BLaER1 treated with 17β-estradiol and CSF1 and Interleukin-3, amounts not matched to agents 10 nM and 100 nM (cell line): ENCODE measurements around the gene FAM210B.

Experiments used
- H3K27ac ChIP-seq, 11 experiments: shearing (Covaris generic); formaldehyde crosslinking; 2 replicates each; pipeline ENCODE4 v1.8.1; 2022
- H3K27me3 ChIP-seq, 11 experiments: shearing (Covaris generic); formaldehyde crosslinking; 2 replicates each; pipeline ENCODE4 v1.8.1; 2022
- H3K36me3 ChIP-seq, 11 experiments: shearing (Covaris generic); formaldehyde crosslinking; 2 replicates each; pipeline ENCODE4 v1.8.1; 2022
- H3K4me1 ChIP-seq, 10 experiments: shearing (Covaris generic); formaldehyde crosslinking; 2 replicates each; pipeline ENCODE4 v1.8.1; 2022
- H3K4me2 ChIP-seq, 11 experiments: shearing (Covaris generic); formaldehyde crosslinking; 2 replicates each; pipeline ENCODE4 v1.8.1; 2022
- H3K4me3 ChIP-seq, 10 experiments: shearing (Covaris generic); formaldehyde crosslinking; 2 replicates each; pipeline ENCODE4 v1.8.1; 2022
- H3K9ac ChIP-seq, 11 experiments: shearing (Covaris generic); formaldehyde crosslinking; 2 replicates each; pipeline ENCODE4 v1.8.1; 2022
- H3K9me3 ChIP-seq, 11 experiments: shearing (Covaris generic); formaldehyde crosslinking; replicated peaks in 1 of 11; 2 replicates each; pipeline ENCODE4 v1.8.1; 2022
- H4K20me1 ChIP-seq, 11 experiments: shearing (Covaris generic); formaldehyde crosslinking; 2 replicates each; pipeline ENCODE4 v1.8.1; 2022
- Cebpa-rat ChIP-seq, 11 experiments: shearing (Covaris generic); IDR thresholded peaks; 2 replicates each; pipeline ENCODE4 v1.8.1; 2022

The FAM210B gene

DNA sequence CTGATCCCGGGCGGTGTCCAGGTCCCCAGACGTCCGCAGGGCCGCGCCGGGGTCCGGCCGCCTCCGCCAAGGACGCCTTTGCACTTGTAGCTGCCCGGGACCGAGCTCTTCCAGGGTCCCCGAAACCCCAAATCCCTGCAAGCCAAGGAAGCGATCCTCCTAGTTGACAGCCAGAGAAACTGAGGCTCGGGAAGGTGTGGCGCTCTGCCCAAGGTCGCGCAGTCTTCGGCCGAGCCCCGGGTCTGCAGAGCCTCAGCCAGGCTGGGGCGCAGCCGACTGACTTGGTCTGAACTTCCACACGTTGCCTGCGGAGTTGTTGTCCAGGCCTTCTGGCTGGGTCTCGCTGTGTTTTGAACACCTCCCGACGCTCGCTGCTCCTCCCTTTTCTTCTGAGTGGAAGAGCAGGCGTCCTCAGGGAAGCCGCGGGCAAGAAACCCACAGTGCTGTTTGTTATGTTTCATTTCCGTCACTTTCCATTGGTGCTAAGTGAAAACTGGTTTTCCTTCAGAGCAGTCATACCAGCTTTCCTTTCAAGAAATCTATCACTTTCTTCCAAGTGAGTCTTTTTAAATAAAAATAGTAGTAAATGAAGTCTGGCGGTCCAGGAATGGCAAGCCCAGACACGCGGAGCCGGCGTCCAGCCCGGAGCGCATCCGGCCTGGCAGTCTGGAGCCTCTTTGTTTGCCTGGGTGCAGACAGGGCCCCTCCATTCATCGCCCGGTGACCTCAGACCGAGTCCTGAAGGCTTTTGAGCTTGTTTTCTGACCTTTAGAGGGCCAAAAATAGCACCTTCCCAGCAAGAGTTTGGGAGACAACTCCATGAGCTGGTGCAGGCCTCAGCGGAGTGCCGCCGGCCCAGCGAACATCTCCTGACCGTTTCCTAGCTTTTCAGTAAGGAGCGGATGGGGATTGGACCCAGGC, 698 bp downstream of the FAM210B start:
- Histone ChIP-seq H3K36me3 (no peaks in the 10 kb centered on the region), H3K9me3 (no peaks in the 10 kb centered on the region), H3K9ac (peak overlapping the region; percentile 74 to 88 (median 82)), H3K4me1 (peaks cover 8 to 22% (median 16%) of the 10 kb centered on the region in 10 experiments), H3K27ac (peak overlapping the region; percentile 35 to 78 (median 66); a peak in 19 of 22 replicates), H4K20me1 (peaks cover 0 to 4% (median 0%) of the 10 kb centered on the region in 11 experiments; a peak in 2 of 22 replicates), H3K27me3 (no peaks in the 10 kb centered on the region), H3K4me3 (peak overlapping the region; percentile 71 to 89 (median 82)), H3K4me2 (peak overlapping the region; percentile 91 to 99 (median 98))
- TF ChIP-seq Cebpa-rat (IDR thresholded peaks at IDR 0.05), result no peak

- no peaks in the 10 kb centered on the region for H3K27me3 ChIP-seq
- peaks cover 0 to 4% (median 0%) of the 10 kb centered on the region in 11 experiments; a peak in 2 of 22 replicates for H4K20me1 ChIP-seq
- H3K4me1 ChIP-seq, result peaks cover 8 to 22% (median 16%) of the 10 kb centered on the region in 10 experiments
- peak overlapping the region in 3 of 10 experiments; percentile 80 to 83 (median 81); a peak in 3 of 20 replicates for H3K4me3 ChIP-seq
- no peak for TF ChIP-seq Cebpa-rat (IDR thresholded peaks at IDR 0.05)
- H3K4me2 ChIP-seq, result peak overlapping the region; percentile 91 to 99 (median 98); a peak in 20 of 22 replicates
- H3K27ac ChIP-seq, result no peak overlapping the region
- peaks cover 0 to 6% (median 2%) of the 10 kb centered on the region in 11 experiments; a peak in 5 of 22 replicates for H3K36me3 ChIP-seq
- H3K9ac ChIP-seq, result peak overlapping the region in 3 of 11 experiments; percentile 74 to 88 (median 82); a peak in 2 of 22 replicates
- H3K9me3 ChIP-seq, result no peaks in the 10 kb centered on the region
These were observed 1.5 kb downstream of the FAM210B start for GRCh38 chr20:56360133-56360907.

DNA sequence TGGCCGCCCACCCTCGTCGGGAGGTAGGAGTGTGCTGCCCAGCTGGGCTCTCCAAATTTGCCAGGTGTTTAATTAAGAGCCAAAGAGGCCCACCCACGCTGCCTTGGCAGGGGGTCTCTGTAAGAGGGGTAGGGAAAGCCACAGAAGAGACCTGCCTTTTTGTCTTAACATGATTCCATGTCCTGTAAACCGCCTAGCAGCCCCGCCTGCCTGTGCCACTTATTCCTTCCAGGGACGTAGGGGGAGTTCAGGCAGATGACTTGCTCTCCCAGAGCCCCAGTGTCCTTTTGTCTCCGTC, 2.1 kb downstream of the FAM210B start:
- no peak overlapping the region for H3K4me2 ChIP-seq
- no peaks in the 10 kb centered on the region for H3K27me3 ChIP-seq
- no peak overlapping the region for H3K4me3 ChIP-seq
- peaks cover 0 to 4% (median 0%) of the 10 kb centered on the region in 11 experiments; a peak in 2 of 22 replicates for H4K20me1 ChIP-seq
- H3K9me3 ChIP-seq, result no peaks in the 10 kb centered on the region
- peaks cover 8 to 21% (median 15%) of the 10 kb centered on the region in 10 experiments for H3K4me1 ChIP-seq
- H3K9ac ChIP-seq, result 0 out of 22 replicates have a peak overlapping the region, but pooled peaks of 1 of the 11 experiments have one; percentile 13
- H3K27ac ChIP-seq, result no peak overlapping the region
- peaks cover 0 to 11% (median 5%) of the 10 kb centered on the region in 11 experiments; a peak in 6 of 22 replicates for H3K36me3 ChIP-seq
- TF ChIP-seq Cebpa-rat (IDR thresholded peaks at IDR 0.05), result no peak

DNA sequence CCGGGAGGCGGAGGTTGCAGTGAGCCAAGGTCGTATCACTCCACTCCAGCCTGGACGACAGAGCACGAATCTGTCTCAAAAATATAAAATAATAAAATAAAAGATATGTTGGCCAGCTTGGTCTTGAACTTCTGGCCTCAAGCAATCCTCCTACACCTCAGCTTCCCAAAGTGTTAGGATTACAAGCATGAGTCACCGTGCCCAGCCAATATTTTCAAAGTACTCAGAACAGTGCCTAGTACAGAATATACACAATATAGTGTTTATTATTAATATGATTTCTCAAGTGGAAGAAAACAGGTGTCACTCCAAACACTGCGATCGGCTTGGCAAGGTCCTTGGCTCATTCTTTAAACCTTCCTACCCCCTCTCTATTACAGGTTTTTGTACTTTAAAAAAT, 3.1 kb downstream of the FAM210B start:
- Histone ChIP-seq H3K27ac (no peak overlapping the region), H3K4me3 (no peak overlapping the region), H3K27me3 (no peaks in the 10 kb centered on the region), H3K4me2 (no peak overlapping the region), H3K9ac (no peak overlapping the region), H3K36me3 (peaks cover 0 to 20% (median 10%) of the 10 kb centered on the region in 11 experiments; a peak in 10 of 22 replicates), H3K4me1 (peaks cover 8 to 18% (median 15%) of the 10 kb centered on the region in 10 experiments), H3K9me3 (no peaks in the 10 kb centered on the region), H4K20me1 (peaks cover 0 to 4% (median 0%) of the 10 kb centered on the region in 11 experiments; a peak in 2 of 22 replicates)
- TF ChIP-seq Cebpa-rat (IDR thresholded peaks at IDR 0.05), result no peak

GRCh38 chr20:56362833-56363413, 4.1 kb downstream of the FAM210B start:
- H3K4me1 ChIP-seq, result peaks cover 8 to 18% (median 15%) of the 10 kb centered on the region in 10 experiments
- no peak for TF ChIP-seq Cebpa-rat (IDR thresholded peaks at IDR 0.05)
- no peaks in the 10 kb centered on the region for H3K27me3 ChIP-seq
- H4K20me1 ChIP-seq, result peaks cover 0 to 4% (median 0%) of the 10 kb centered on the region in 11 experiments; a peak in 3 of 22 replicates
- no peak overlapping the region for H3K4me3 ChIP-seq
- H3K36me3 ChIP-seq, result peaks cover 0 to 29% (median 15%) of the 10 kb centered on the region in 11 experiments; a peak in 12 of 22 replicates
- H3K9me3 ChIP-seq, result no peaks in the 10 kb centered on the region
- H3K9ac ChIP-seq, result no peak overlapping the region
- peak overlapping the region in 5 of 11 experiments; percentile 10 to 22 (median 16); a peak in 4 of 22 replicates for H3K4me2 ChIP-seq
- no peak overlapping the region for H3K27ac ChIP-seq

GRCh38 chr20:56363491-56363890, 4.7 kb downstream of the FAM210B start:
- H3K36me3 ChIP-seq, result peaks cover 0 to 35% (median 21%) of the 10 kb centered on the region in 11 experiments; a peak in 15 of 22 replicates
- no peaks in the 10 kb centered on the region for H3K9me3 ChIP-seq
- no peak for TF ChIP-seq Cebpa-rat (IDR thresholded peaks at IDR 0.05)
- H3K4me3 ChIP-seq, result no peak overlapping the region
- no peak overlapping the region for H3K4me2 ChIP-seq
- no peaks in the 10 kb centered on the region for H3K27me3 ChIP-seq
- H4K20me1 ChIP-seq, result peaks cover 0 to 4% (median 0%) of the 10 kb centered on the region in 11 experiments; a peak in 3 of 22 replicates
- H3K9ac ChIP-seq, result no peak overlapping the region
- peaks cover 8 to 18% (median 15%) of the 10 kb centered on the region in 10 experiments for H3K4me1 ChIP-seq
- H3K27ac ChIP-seq, result no peak overlapping the region

DNA sequence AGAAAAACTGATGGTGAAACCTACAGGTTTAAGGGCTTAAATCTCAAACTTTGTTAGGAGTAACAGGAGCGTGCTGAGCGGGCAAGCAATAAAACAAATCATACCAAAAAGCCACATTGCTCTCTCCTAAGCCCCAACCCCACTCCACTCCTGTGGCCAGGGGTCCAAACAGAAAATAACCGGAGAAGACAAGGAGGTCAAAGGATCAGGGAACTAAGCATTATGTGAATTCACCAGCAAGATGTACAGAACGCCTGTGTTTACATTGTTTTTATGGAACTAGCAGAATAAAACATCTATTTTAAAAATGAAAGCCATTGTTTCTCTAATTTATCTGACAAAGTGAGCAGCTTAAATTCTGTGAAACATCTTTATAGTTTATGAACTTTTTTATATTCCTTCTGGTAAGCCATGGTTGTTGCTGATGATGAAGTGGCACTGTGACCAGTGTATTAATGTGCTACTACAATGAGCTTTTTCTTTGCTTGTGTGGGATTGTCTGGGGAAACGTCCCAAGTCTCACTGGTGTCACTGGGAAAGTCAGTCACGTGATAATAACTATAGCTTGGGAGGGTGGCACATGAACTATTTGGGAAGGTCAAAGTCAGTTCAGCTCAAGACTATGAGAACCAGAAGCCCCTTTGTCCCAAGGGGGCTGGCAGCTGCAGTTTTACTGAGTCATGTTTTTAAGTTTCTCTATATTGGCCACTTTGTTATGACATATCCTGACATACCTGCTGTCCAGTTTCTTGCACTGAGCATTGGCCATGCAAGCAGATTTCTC, 9.8 kb downstream of the FAM210B start:
- TF ChIP-seq Cebpa-rat (IDR thresholded peaks at IDR 0.05), result no peak
- no peaks in the 10 kb centered on the region for H3K27me3 ChIP-seq
- H3K4me2 ChIP-seq, result peak overlapping the region in 2 of 11 experiments; percentile 6 to 15; a peak in 1 of 22 replicates
- H3K36me3 ChIP-seq, result peaks cover 49 to 83% (median 70%) of the 10 kb centered on the region in 11 experiments
- no peaks in the 10 kb centered on the region for H3K9me3 ChIP-seq
- no peak overlapping the region; a peak in 1 of 22 replicates for H3K9ac ChIP-seq
- peak overlapping the region in 4 of 11 experiments; percentile 18 to 52 (median 27); a peak in 5 of 22 replicates for H3K27ac ChIP-seq
- H3K4me1 ChIP-seq, result peaks cover 0 to 15% (median 7%) of the 10 kb centered on the region in 10 experiments; a peak in 14 of 20 replicates
- no peak overlapping the region for H3K4me3 ChIP-seq
- H4K20me1 ChIP-seq, result peaks cover 0 to 7% (median 0%) of the 10 kb centered on the region in 11 experiments; a peak in 4 of 22 replicates
